B cell (primary cell): ENCODE data around the gene ACAA2. TPM values are rescaled to one million over a fixed set of nuclear protein-coding genes. Genes with fewer than 3 reads are reported as not detected.
"Not testable (repeated sequence)": the region's sequence is repeated elsewhere in the genome, so short reads cannot be mapped to it uniquely, and the experiment has no call there.

Source experiments
- ATAC-seq: fragments of 200-7000 bp; cut with Tn5 transposase; one replicate; pipeline ENCODE4 v1.10.0; 2021; ENCODE audit warnings: low read depth, mild to moderate bottlenecking, moderate number of reproducible peaks, moderate library complexity
- CTCF ChIA-PET: fragments of 350-600 bp; sonication (Branson Sonifier 250); formaldehyde crosslinking; loops from one replicate; lab custom pipeline; 2021; ENCODE audit warnings: antibody characterized with exemption, inconsistent platforms; lab: Charles Lee
- POLR2A ChIA-PET: fragments of 350-600 bp; sonication (Branson Sonifier 250); formaldehyde crosslinking; loops from one replicate; lab custom pipeline; 2021; ENCODE audit warnings: antibody characterized with exemption; lab: Charles Lee
- DNase-seq: peaks from one replicate; pipeline ENCODE4 v3.0.0; 2013
- H2AFZ ChIP-seq: 2 replicates; pipeline ENCODE4 v1.6.1; 2012; ENCODE audit warnings: mild to moderate bottlenecking, low read depth, low read length; ENCODE audit not compliant: insufficient read depth, poor library complexity, severe bottlenecking
- H3K27ac ChIP-seq, 2 donors: 1 replicate in 1 of 2; 2 replicates in 1 of 2; pipeline ENCODE4 v1.5.1; 2012 to 2013; ENCODE audit warnings: low read length in 2 of 2, mild to moderate bottlenecking in 2 of 2, moderate library complexity in 1 of 2
- H3K27me3 ChIP-seq, 4 experiments: fragments of 200-600 bp in 1 of 4; sonication (generic) in 1 of 4; replicated peaks in 1 of 4; 1 replicate in 2 of 4; 2 replicates in 2 of 4; pipeline versions ENCODE4 v1.6.1 to v1.7.0; 2013 to 2016; ENCODE audit warnings: low read length in 3 of 4, mild to moderate bottlenecking in 2 of 4, mixed read lengths in 1 of 4, moderate library complexity in 1 of 4; ENCODE audit not compliant: insufficient read depth in 4 of 4, control insufficient read depth in 3 of 4; ENCODE audit errors: control extremely low read depth in 1 of 4
- H3K36me3 ChIP-seq, 2 experiments: replicated peaks in 1 of 2; 1 replicate in 1 of 2; 2 replicates in 1 of 2; pipeline versions ENCODE4 v1.6.1 to v1.7.1; 2013; ENCODE audit warnings: low read length in 1 of 2; ENCODE audit not compliant: insufficient read depth in 2 of 2, control insufficient read depth in 1 of 2; ENCODE audit errors: control extremely low read depth in 1 of 2, extremely low read depth in 1 of 2
- H3K4me1 ChIP-seq, 2 donors: fragments of 200-600 bp in 1 of 2; sonication (generic) in 1 of 2; 1 replicate in 1 of 2; 2 replicates in 1 of 2; pipeline versions ENCODE4 v1.5.1 to v1.6.1; 2013 to 2017; ENCODE audit warnings: low read length in 2 of 2; ENCODE audit not compliant: control insufficient read depth in 2 of 2, insufficient read depth in 2 of 2
- H3K4me2 ChIP-seq: replicated peaks from 2 replicates; pipeline ENCODE3; 2012; ENCODE audit warnings: mild to moderate bottlenecking, low read depth, low read length; ENCODE audit not compliant: poor library complexity, severe bottlenecking
- H3K4me3 ChIP-seq, 5 experiments: fragments of 200-600 bp in 1 of 5; sonication (generic) in 1 of 5; 1 replicate in 3 of 5; 2 replicates in 2 of 5; pipeline versions ENCODE4 v1.5.1 to v1.7.0; 2011 to 2016; ENCODE audit warnings: low read length in 4 of 5, mild to moderate bottlenecking in 4 of 5, low read depth in 2 of 5, control low read depth in 1 of 5, moderate library complexity in 1 of 5; ENCODE audit not compliant: insufficient read depth in 1 of 5; ENCODE audit errors: control extremely low read depth in 1 of 5, extremely low read depth in 1 of 5
- H3K79me2 ChIP-seq: fragments of 200-600 bp; sonication (generic); one replicate; pipeline ENCODE4 v1.6.0; 2016; ENCODE audit warnings: low read length; ENCODE audit not compliant: control insufficient read depth, insufficient read depth
- H3K9ac ChIP-seq: fragments of 200-600 bp; sonication (generic); 2 replicates; pipeline ENCODE4 v1.6.1; 2017; ENCODE audit warnings: mild to moderate bottlenecking, low read length, moderate library complexity
- H3K9me3 ChIP-seq, 3 donors: one replicate each; pipeline versions ENCODE4 v1.6.1 to v1.7.1; 2013; ENCODE audit warnings: low read length in 2 of 3; ENCODE audit not compliant: control insufficient read depth in 2 of 3, insufficient read depth in 1 of 3; ENCODE audit errors: control extremely low read depth in 1 of 3
- H4K20me1 ChIP-seq: 2 replicates; pipeline ENCODE4 v1.6.0; 2012; ENCODE audit warnings: mild to moderate bottlenecking, low read length; ENCODE audit not compliant: insufficient read depth, control insufficient read depth, poor library complexity, severe bottlenecking
- H3K27ac Mint-ChIP-seq: one replicate; pipeline ENCODE4 v1.8.0; 2021; ENCODE audit warnings: mixed read lengths
- H3K27me3 Mint-ChIP-seq: one replicate; pipeline ENCODE4 v1.8.0; 2021; ENCODE audit warnings: mixed read lengths
- H3K4me1 Mint-ChIP-seq: one replicate; pipeline ENCODE4 v1.8.0; 2021; ENCODE audit warnings: mixed read lengths
- H3K4me3 Mint-ChIP-seq: one replicate; pipeline ENCODE4 v1.8.0; 2021; ENCODE audit warnings: mixed read lengths
- H3K9me3 Mint-ChIP-seq: one replicate; pipeline ENCODE4 v1.8.0; 2022; ENCODE audit warnings: mixed read lengths; ENCODE audit not compliant: insufficient read depth
- CTCF ChIP-seq: fragments of 200-600 bp; IDR thresholded peaks from one replicate; pipeline ENCODE4 v1.8.0; 2022; ENCODE audit warnings: antibody characterized with exemption, mild to moderate bottlenecking
- EZH2 ChIP-seq: IDR thresholded peaks from 2 replicates; pipeline ENCODE4 v1.6.1; 2012; ENCODE audit warnings: borderline replicate concordance, low read depth, mild to moderate bottlenecking, moderate library complexity, low read length; ENCODE audit not compliant: insufficient read depth, poor library complexity, severe bottlenecking
- WGBS: methylation state at CpG from one replicate; pipeline ENCODE4 v1.1.5; 2013; ENCODE audit warnings: missing lambda C conversion rate; ENCODE audit not compliant: insufficient coverage; 5-methylcytosine and 5-hydroxymethylcytosine counted together
- intact Hi-C: fragments of 100-400 bp; cut with micrococcal nuclease; formaldehyde crosslinking; loops from one replicate; pipeline ENCODE4 v1.10.0; 2022
- polyA plus RNA-seq: library from polyadenylated mRNA; depleted of rRNA; stranded (reverse); fragments of >200 nt; gene quantifications from 2 replicates; pipeline ENCODE4 v1.2.3, GENCODE V29; 2012
- total RNA-seq, 2 donors: library from RNA; stranded (reverse); fragments of 120-200 nt in 1 of 2; gene quantifications; 1 replicate in 1 of 2; 2 replicates in 1 of 2; pipeline versions ENCODE4 v1.2.3 to v1.2.4, GENCODE V29; 2013 to 2022

Gene ACAA2
- total and polyA plus RNA-seq, 2 donors (not counting 1 experiment from before 2014, with no cell fraction given), result 10.6 to 25.0 TPM

- Histone ChIP-seq H3K4me1 (peaks cover 10 to 15% of the 10 kb centered on the region in 2 donors), H3K4me2 (no peak overlapping the region), H3K79me2 (peaks cover 59% of the 10 kb centered on the region), H3K9ac (no peak overlapping the region), H3K36me3 (no peaks in the 10 kb centered on the region), H3K9me3 (peaks cover 0 to 4% (median 3%) of the 10 kb centered on the region in 3 donors), H3K27me3 (no peaks in the 10 kb centered on the region), H3K4me3 (no peak overlapping the region), H4K20me1 (peaks cover 16% of the 10 kb centered on the region), H2AFZ (no peak overlapping the region), H3K27ac (no peak overlapping the region)
- peaks cover 6% of the 10 kb centered on the region for H3K9me3 Mint-ChIP-seq
- no peak overlapping the region for H3K27ac Mint-ChIP-seq
- DNase-seq (no peak), ATAC-seq (no peak)
- ChIA-PET CTCF (interaction anchor here (1.0 kb wide), 1 partner anchor 545 kb away, joined by 3 read pairs; no protein-coding TSS in a partner anchor), POLR2A (no interaction called here)
- TF ChIP-seq CTCF, result no peak
- no peak for TF ChIP-seq EZH2
- peaks cover 20% of the 10 kb centered on the region for H3K4me1 Mint-ChIP-seq
- no CpG with 5 or more reads among the region's 7 CpGs for WGBS
- intact Hi-C loops, result loop anchor here (5.0 kb wide), 1 partner anchor 456 kb away; the partner anchor contains the start of gene CFAP53
- H3K27me3 Mint-ChIP-seq, result no peaks in the 10 kb centered on the region
- no peak overlapping the region for H3K4me3 Mint-ChIP-seq
These were observed 2.0 kb downstream of the ACAA2 start for GRCh38 chr18:49811151-49811938.

GRCh38 chr18:49808553-49809191 lies 4.7 kb downstream of the ACAA2 start:
- H3K27me3 Mint-ChIP-seq, H3K27ac ChIP-seq, H3K36me3 ChIP-seq, ATAC-seq, H2AFZ ChIP-seq, H3K9me3 ChIP-seq, H3K4me3 Mint-ChIP-seq, H3K9ac ChIP-seq, DNase-seq, H3K9me3 Mint-ChIP-seq, H3K27ac Mint-ChIP-seq, H3K4me1 ChIP-seq, H3K4me3 ChIP-seq, H3K27me3 ChIP-seq, intact Hi-C loops, H3K4me2 ChIP-seq, POLR2A ChIA-PET: not testable (repeated sequence)
- peaks cover 20% of the 10 kb centered on the region for H4K20me1 ChIP-seq
- H3K4me1 Mint-ChIP-seq, result peaks cover 13% of the 10 kb centered on the region
- WGBS, result 100% methylated on average over 9 of the region's 10 CpGs
- H3K79me2 ChIP-seq, result peaks cover 74% of the 10 kb centered on the region
- CTCF ChIA-PET, result interaction anchor here (0.6 kb wide), 1 partner anchor 633 kb away, joined by 3 read pairs; no protein-coding TSS in a partner anchor
